SK-N-SH treated with all-trans-retinoic acid at 6 μM for 48 hours (cell line): ENCODE measurements around the gene PTER.

Experiments used
- ATAC-seq: fragments of 200-7000 bp; cut with Tn5 transposase; 3 replicates; pipeline ENCODE4 v1.9.1; 2020; ENCODE audit warnings: mild to moderate bottlenecking, moderate library complexity
- ARNTL ChIP-seq: fragments of 450-650 bp; formaldehyde crosslinking; IDR thresholded peaks from 2 replicates; pipeline ENCODE4 v1.5.0; 2020; ENCODE audit warnings: low read depth, mild to moderate bottlenecking, moderate library complexity, borderline replicate concordance
- BACH2 ChIP-seq: fragments of 250-450 bp; sonication (Bioruptor Pico); IDR thresholded peaks from 2 replicates; pipeline ENCODE4 v1.9.0; 2021; ENCODE audit warnings: mild to moderate bottlenecking, borderline replicate concordance
- CREB5 ChIP-seq: fragments of 250-450 bp; sonication (Bioruptor Pico); IDR thresholded peaks from 2 replicates; pipeline ENCODE4 v1.5.1; 2020; ENCODE audit warnings: low read depth, mild to moderate bottlenecking, moderate library complexity
- CSRNP3 ChIP-seq: fragments of 250-450 bp; sonication (Bioruptor Pico); IDR thresholded peaks from 2 replicates; pipeline ENCODE4 v1.5.1; 2021; ENCODE audit warnings: mild to moderate bottlenecking, moderate library complexity
- ESRRG ChIP-seq: fragments of 250-450 bp; sonication (Bioruptor Pico); IDR thresholded peaks from 2 replicates; pipeline ENCODE4 v1.6.1; 2021; ENCODE audit warnings: mild to moderate bottlenecking
- ISL1 ChIP-seq: fragments of 250-450 bp; sonication (Bioruptor Pico); IDR thresholded peaks from 2 replicates; pipeline ENCODE4 v2.1.2; 2022; ENCODE audit warnings: mild to moderate bottlenecking, moderate library complexity
- OSR1 ChIP-seq: fragments of 250-450 bp; sonication (Bioruptor Pico); IDR thresholded peaks from 2 replicates; pipeline ENCODE4 v1.8.0; 2022; ENCODE audit warnings: moderate library complexity, mild to moderate bottlenecking, inconsistent platforms
- PATZ1 ChIP-seq: fragments of 250-450 bp; sonication (Bioruptor Pico); IDR thresholded peaks from 2 replicates; pipeline ENCODE4 v1.8.0; 2020; ENCODE audit warnings: mild to moderate bottlenecking, moderate library complexity, borderline replicate concordance
- POU6F1 ChIP-seq: fragments of 250-450 bp; sonication (Bioruptor Pico); IDR thresholded peaks from 2 replicates; pipeline ENCODE4 v1.8.0; 2021; ENCODE audit warnings: low read depth, mild to moderate bottlenecking, moderate library complexity, borderline replicate concordance
- RARB ChIP-seq: fragments of 250-450 bp; sonication (Bioruptor Pico); IDR thresholded peaks from 2 replicates; pipeline ENCODE4 v1.8.0; 2021; ENCODE audit warnings: mild to moderate bottlenecking, moderate library complexity
- SNAI2 ChIP-seq: fragments of 250-450 bp; sonication (Bioruptor Pico); IDR thresholded peaks from 2 replicates; pipeline ENCODE4 v1.5.0; 2020; ENCODE audit warnings: mild to moderate bottlenecking, moderate library complexity
- TCF4 ChIP-seq: fragments of 250-450 bp; sonication (Bioruptor Pico); IDR thresholded peaks from 2 replicates; pipeline ENCODE4 v1.8.0; 2021; ENCODE audit warnings: mild to moderate bottlenecking, moderate library complexity, borderline replicate concordance
- TOX ChIP-seq: fragments of 250-450 bp; sonication (Bioruptor Pico); IDR thresholded peaks from 2 replicates; pipeline ENCODE4 v1.8.0; 2021; ENCODE audit warnings: mild to moderate bottlenecking, moderate library complexity, borderline replicate concordance
- TSHZ2 ChIP-seq: fragments of 250-450 bp; sonication (Bioruptor Pico); IDR thresholded peaks from 2 replicates; pipeline ENCODE4 v1.5.0; 2020; ENCODE audit warnings: mild to moderate bottlenecking, moderate library complexity
- ZC3H10 ChIP-seq: fragments of 250-450 bp; sonication (Bioruptor Pico); IDR thresholded peaks from 2 replicates; pipeline ENCODE4 v1.5.1; 2021; ENCODE audit warnings: mild to moderate bottlenecking, moderate library complexity
- ZFP3 ChIP-seq: fragments of 250-450 bp; sonication (Bioruptor Pico); IDR thresholded peaks from 2 replicates; pipeline ENCODE4 v1.5.0; 2020; ENCODE audit warnings: mild to moderate bottlenecking, moderate library complexity
- ZFP30 ChIP-seq: fragments of 450-650 bp; formaldehyde crosslinking; IDR thresholded peaks from 2 replicates; pipeline ENCODE4 v1.5.0; 2022; ENCODE audit warnings: mild to moderate bottlenecking, moderate library complexity
- ZNF565 ChIP-seq: fragments of 450-650 bp; formaldehyde crosslinking; conservative IDR thresholded peaks from 2 replicates; pipeline ENCODE4 v1.5.0; 2020; ENCODE audit warnings: low read depth, mild to moderate bottlenecking, moderate library complexity
- ZNF70 ChIP-seq: fragments of 450-650 bp; formaldehyde crosslinking; IDR thresholded peaks from 2 replicates; pipeline ENCODE4 v1.5.0; 2020; ENCODE audit warnings: mild to moderate bottlenecking, moderate library complexity
- ZNF8 ChIP-seq: fragments of 450-650 bp; formaldehyde crosslinking; IDR thresholded peaks from 2 replicates; pipeline ENCODE4 v1.5.0; 2020; ENCODE audit warnings: mild to moderate bottlenecking, moderate library complexity

The PTER gene

GRCh38 chr10:16510843-16511242 lies 74.0 kb downstream of the PTER start:
- ATAC-seq: no peak
- TF ChIP-seq POU6F1 (CRISPR knock-in tag) (no peak), ZNF565 (CRISPR knock-in tag) (no peak), TOX (CRISPR knock-in tag) (no peak), ARNTL (CRISPR knock-in tag) (no peak), CSRNP3 (no peak), SNAI2 (CRISPR knock-in tag) (no peak), ZFP30 (no peak), ESRRG (CRISPR knock-in tag) (no peak), TCF4 (no peak)

GRCh38 chr10:16518822-16519221 lies 82.0 kb downstream of the PTER start:
- no peak for TF ChIP-seq RARB (CRISPR knock-in tag)
- no peak for TF ChIP-seq POU6F1 (CRISPR knock-in tag)
- no peak for TF ChIP-seq ZFP3 (CRISPR knock-in tag)
- no peak for TF ChIP-seq SNAI2 (CRISPR knock-in tag)
- no peak for TF ChIP-seq ZNF70 (CRISPR knock-in tag)
- no peak for TF ChIP-seq TCF4
- TF ChIP-seq ZNF565 (CRISPR knock-in tag): no peak
- ATAC-seq: no peak

- TF ChIP-seq ZC3H10 (CRISPR knock-in tag): no peak
- no peak for TF ChIP-seq PATZ1 (CRISPR knock-in tag)
- TF ChIP-seq TOX (CRISPR knock-in tag): no peak
- TF ChIP-seq ZNF70 (CRISPR knock-in tag): no peak
- TF ChIP-seq ZNF8 (CRISPR knock-in tag): no peak
- no peak for TF ChIP-seq BACH2 (CRISPR knock-in tag)
- no peak for TF ChIP-seq OSR1
- TF ChIP-seq ARNTL (CRISPR knock-in tag): no peak
- no peak for TF ChIP-seq TSHZ2 (CRISPR knock-in tag)
- no peak for TF ChIP-seq ZNF565 (CRISPR knock-in tag)
- no peak for TF ChIP-seq ZFP30
- no peak for TF ChIP-seq ISL1
- no peak for TF ChIP-seq ZFP3 (CRISPR knock-in tag)
- TF ChIP-seq CREB5 (CRISPR knock-in tag): no peak
- TF ChIP-seq, all 23 proteins: peak for 0
- no peak for ATAC-seq
Observed at GRCh38 chr10:16519250-16519907, 82.6 kb downstream of the PTER start.
